Coronary artery (tissue), 2 donors: ENCODE measurements around the gene ENOX1.

Experiments
- DNase-seq: peaks from one replicate; pipeline ENCODE4 v3.0.0-alpha.2; 2017; ENCODE audit warnings: low spot score
- H3K27ac ChIP-seq, 2 donors: fragments of 200-600 bp; sonication (generic); one replicate each; pipeline ENCODE4 v1.5.1; 2016 to 2019
- H3K4me3 ChIP-seq: fragments of 200-600 bp; sonication (generic); 2 replicates; pipeline ENCODE4 v1.5.1; 2016; ENCODE audit warnings: mild to moderate bottlenecking, moderate library complexity
- CTCF ChIP-seq: fragments of 200-600 bp; sonication (generic); IDR thresholded peaks from one replicate; pipeline ENCODE4 v1.5.1; 2019; ENCODE audit warnings: antibody characterized with exemption

Gene ENOX1

GRCh38 chr13:43573802-43574514 is 212.8 kb downstream of the ENOX1 start:
- no peak for TF ChIP-seq CTCF
- DNase-seq = no peak
- Histone ChIP-seq H3K27ac (no peak overlapping the region), H3K4me3 (no peak overlapping the region)

- TF ChIP-seq CTCF = no peak
- DNase-seq = no peak
Observed at GRCh38 chr13:43573361-43573740, 213.4 kb downstream of the ENOX1 start.

GRCh38 chr13:43572656-43573360 is 214.0 kb downstream of the ENOX1 start:
- DNase-seq = no peak
- no peak for TF ChIP-seq CTCF
- Histone ChIP-seq H3K4me3 (no peak overlapping the region), H3K27ac (no peak overlapping the region)

More at GRCh38 chr13:43573361-43573740, 213.4 kb downstream of the ENOX1 start:
- Histone ChIP-seq H3K27ac (no peak overlapping the region), H3K4me3 (no peak overlapping the region)

GRCh38 chr13:43569658-43570057 is 217.1 kb downstream of the ENOX1 start:
- no peak for DNase-seq

GRCh38 chr13:43567608-43568007 is 219.2 kb downstream of the ENOX1 start:
- TF ChIP-seq CTCF = no peak
- no peak overlapping the region for H3K4me3 ChIP-seq
- DNase-seq = no peak
- H3K27ac ChIP-seq = no peak overlapping the region

More at GRCh38 chr13:43569658-43570057, 217.1 kb downstream of the ENOX1 start:
- H3K27ac ChIP-seq = no peak overlapping the region
- TF ChIP-seq CTCF = no peak
- no peak overlapping the region for H3K4me3 ChIP-seq

GRCh38 chr13:43564952-43565351 is 221.8 kb downstream of the ENOX1 start:
- no peak for TF ChIP-seq CTCF
- H3K4me3 ChIP-seq = no peak overlapping the region
- DNase-seq = no peak
- H3K27ac ChIP-seq = no peak overlapping the region

GRCh38 chr13:43561081-43561480 is 225.7 kb downstream of the ENOX1 start:
- no peak for DNase-seq
- Histone ChIP-seq H3K4me3 (no peak overlapping the region), H3K27ac (no peak overlapping the region)
- no peak for TF ChIP-seq CTCF
